ENCODE measurements around the gene GYPC.

The GYPC gene

DNA sequence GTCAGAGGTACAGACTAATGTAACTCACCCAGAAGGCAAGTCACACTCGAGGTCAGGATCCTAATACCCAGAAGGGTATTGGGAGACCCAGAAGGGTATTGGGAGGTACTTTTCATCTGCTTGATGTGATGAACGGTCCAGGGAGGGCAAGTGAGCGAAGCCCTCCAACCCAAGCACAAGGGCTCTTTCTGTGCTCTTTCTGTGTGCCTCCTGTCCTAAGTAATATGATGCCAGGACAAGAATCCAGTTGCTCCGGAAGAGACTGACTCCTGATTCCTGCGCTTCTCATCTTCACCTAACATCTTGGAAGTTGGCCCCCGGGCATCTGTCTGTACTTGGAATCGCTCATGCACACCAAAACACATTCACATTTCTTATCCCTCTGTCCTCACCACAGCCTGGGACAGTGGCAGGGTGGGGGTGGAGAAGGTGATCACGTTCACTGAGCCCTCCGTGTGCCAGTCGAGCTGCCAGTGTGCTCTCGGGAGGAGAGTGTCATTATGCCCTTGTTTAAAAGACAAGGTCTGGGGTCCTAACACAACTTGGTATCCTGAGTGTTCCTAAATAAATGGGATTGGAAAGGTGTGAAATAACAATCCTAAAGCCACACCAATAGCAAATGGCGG lies 17.1 kb downstream of the GYPC start:
- Histone ChIP-seq H3K27ac (replicated peaks) (no peak overlapping the region), H3K27me3 (ENCODE audit: insufficient read depth, poor library complexity, severe bottlenecking) (no peaks in the 10 kb centered on the region), H3K4me3 (replicated peaks; ENCODE audit: insufficient read depth, low read length) (no peak overlapping the region)
- no peak for DNase-seq (ENCODE audit: low read depth in 1 of 2, low spot score in 1 of 2)
- no peak for TF ChIP-seq POLR2AphosphoS5 (IDR thresholded peaks at IDR 0.05; ENCODE audit: low read depth)
- no peak for TF ChIP-seq GABPA (IDR thresholded peaks at IDR 0.05; ENCODE audit: low read depth)
- TF ChIP-seq, protein P1, sequence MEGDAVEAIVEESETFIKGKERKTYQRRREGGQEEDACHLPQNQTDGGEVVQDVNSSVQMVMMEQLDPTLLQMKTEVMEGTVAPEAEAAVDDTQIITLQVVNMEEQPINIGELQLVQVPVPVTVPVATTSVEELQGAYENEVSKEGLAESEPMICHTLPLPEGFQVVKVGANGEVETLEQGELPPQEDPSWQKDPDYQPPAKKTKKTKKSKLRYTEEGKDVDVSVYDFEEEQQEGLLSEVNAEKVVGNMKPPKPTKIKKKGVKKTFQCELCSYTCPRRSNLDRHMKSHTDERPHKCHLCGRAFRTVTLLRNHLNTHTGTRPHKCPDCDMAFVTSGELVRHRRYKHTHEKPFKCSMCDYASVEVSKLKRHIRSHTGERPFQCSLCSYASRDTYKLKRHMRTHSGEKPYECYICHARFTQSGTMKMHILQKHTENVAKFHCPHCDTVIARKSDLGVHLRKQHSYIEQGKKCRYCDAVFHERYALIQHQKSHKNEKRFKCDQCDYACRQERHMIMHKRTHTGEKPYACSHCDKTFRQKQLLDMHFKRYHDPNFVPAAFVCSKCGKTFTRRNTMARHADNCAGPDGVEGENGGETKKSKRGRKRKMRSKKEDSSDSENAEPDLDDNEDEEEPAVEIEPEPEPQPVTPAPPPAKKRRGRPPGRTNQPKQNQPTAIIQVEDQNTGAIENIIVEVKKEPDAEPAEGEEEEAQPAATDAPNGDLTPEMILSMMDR (IDR thresholded peaks at IDR 0.05; ENCODE audit: insufficient read depth, low read length): no peak
- TF ChIP-seq, protein P2, sequence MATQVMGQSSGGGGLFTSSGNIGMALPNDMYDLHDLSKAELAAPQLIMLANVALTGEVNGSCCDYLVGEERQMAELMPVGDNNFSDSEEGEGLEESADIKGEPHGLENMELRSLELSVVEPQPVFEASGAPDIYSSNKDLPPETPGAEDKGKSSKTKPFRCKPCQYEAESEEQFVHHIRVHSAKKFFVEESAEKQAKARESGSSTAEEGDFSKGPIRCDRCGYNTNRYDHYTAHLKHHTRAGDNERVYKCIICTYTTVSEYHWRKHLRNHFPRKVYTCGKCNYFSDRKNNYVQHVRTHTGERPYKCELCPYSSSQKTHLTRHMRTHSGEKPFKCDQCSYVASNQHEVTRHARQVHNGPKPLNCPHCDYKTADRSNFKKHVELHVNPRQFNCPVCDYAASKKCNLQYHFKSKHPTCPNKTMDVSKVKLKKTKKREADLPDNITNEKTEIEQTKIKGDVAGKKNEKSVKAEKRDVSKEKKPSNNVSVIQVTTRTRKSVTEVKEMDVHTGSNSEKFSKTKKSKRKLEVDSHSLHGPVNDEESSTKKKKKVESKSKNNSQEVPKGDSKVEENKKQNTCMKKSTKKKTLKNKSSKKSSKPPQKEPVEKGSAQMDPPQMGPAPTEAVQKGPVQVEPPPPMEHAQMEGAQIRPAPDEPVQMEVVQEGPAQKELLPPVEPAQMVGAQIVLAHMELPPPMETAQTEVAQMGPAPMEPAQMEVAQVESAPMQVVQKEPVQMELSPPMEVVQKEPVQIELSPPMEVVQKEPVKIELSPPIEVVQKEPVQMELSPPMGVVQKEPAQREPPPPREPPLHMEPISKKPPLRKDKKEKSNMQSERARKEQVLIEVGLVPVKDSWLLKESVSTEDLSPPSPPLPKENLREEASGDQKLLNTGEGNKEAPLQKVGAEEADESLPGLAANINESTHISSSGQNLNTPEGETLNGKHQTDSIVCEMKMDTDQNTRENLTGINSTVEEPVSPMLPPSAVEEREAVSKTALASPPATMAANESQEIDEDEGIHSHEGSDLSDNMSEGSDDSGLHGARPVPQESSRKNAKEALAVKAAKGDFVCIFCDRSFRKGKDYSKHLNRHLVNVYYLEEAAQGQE (IDR thresholded peaks at IDR 0.05; ENCODE audit: insufficient replicate concordance, low read depth): no peak

DNA sequence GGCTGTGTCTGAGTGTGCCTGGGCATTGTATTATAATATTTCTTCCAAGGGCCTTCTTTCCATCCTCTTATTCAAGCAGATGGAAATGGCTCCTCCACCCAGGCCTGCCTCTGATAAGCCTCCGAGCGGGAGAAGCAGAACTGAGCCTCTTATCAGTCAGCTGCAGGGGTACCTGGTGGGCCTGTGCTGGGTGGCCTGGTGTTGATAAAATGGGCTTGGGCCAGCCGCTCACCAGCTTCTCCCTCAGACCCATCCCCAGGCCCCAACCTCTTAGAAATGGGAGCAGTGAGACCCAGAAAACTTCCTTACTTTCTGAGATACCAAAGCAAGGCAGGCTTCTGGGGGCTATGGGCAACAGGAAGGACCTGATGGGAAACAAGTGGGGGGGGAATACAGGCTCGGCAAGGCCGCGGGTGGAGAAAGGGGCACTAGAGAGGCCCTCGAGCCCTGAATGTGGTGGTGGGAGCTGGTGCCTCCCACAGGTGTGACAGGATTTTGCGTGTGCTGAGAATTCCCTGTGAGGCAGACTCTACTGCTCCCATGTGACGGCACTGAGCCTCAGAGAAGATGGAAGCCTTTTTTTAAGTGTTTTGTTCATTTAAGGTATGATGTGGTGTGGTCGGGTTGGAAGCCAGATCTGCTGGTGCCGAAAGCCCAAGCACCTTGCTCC lies 18.3 kb downstream of the GYPC start:
- H3K27ac ChIP-seq (replicated peaks): no peak overlapping the region
- TF ChIP-seq, protein P2 (IDR thresholded peaks at IDR 0.05; ENCODE audit: insufficient replicate concordance, low read depth): no peak
- no peak for TF ChIP-seq SPI1 (IDR thresholded peaks at IDR 0.05; ENCODE audit: borderline replicate concordance, low read depth)
- TF ChIP-seq POLR2AphosphoS5 (IDR thresholded peaks at IDR 0.05; ENCODE audit: low read depth): no peak
- TF ChIP-seq, protein P1 (IDR thresholded peaks at IDR 0.05; ENCODE audit: insufficient read depth, low read length): no peak
- H3K27me3 ChIP-seq (ENCODE audit: insufficient read depth, poor library complexity, severe bottlenecking): no peaks in the 10 kb centered on the region
- no peak overlapping the region for H3K4me3 ChIP-seq (replicated peaks; ENCODE audit: insufficient read depth, low read length)
- DNase-seq (ENCODE audit: low read depth in 1 of 2, low spot score in 1 of 2): no peak

DNA sequence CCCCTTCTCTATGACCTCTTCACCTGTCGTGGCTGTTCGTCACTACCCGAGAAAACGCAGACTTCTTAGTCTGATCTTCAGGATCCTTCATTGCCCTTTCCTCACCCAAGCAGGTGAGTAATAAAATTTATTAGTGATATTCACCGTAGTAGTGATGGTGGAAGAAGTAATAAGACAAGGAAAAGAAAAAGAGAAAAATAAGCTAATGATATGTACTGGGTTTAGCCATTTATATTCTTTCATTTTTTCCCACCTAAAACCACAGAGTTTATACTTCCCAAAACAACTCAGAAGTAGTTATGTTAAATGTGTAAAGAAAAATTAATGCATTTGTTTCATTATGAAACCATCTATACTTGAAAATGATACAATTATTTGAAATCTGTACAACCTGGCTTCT lies 19.7 kb downstream of the GYPC start:
- TF ChIP-seq, protein P2 (IDR thresholded peaks at IDR 0.05; ENCODE audit: insufficient replicate concordance, low read depth): no peak
- TF ChIP-seq GABPA (IDR thresholded peaks at IDR 0.05; ENCODE audit: low read depth) (no peak), SPI1 (IDR thresholded peaks at IDR 0.05; ENCODE audit: borderline replicate concordance, low read depth) (no peak), POLR2AphosphoS5 (IDR thresholded peaks at IDR 0.05; ENCODE audit: low read depth) (no peak)
- TF ChIP-seq, protein P1 (IDR thresholded peaks at IDR 0.05; ENCODE audit: insufficient read depth, low read length): no peak
- Histone ChIP-seq H3K4me3 (replicated peaks; ENCODE audit: insufficient read depth, low read length) (no peak overlapping the region), H3K27ac (replicated peaks) (no peak overlapping the region), H3K27me3 (ENCODE audit: insufficient read depth, poor library complexity, severe bottlenecking) (no peaks in the 10 kb centered on the region)
- no peak for DNase-seq (ENCODE audit: low read depth in 1 of 2, low spot score in 1 of 2)
